OCI-LY3 (cell line): Measurements from ENCODE around the gene CKAP4.
A peak's percentile ranks its signal among the peaks of the same experiment; 100 is the strongest.

Source experiments
- CTCF ChIP-seq: fragments of 200-600, 300-600 bp; sonication (generic); IDR thresholded peaks from 2 replicates; pipeline ENCODE4 v1.5.1; 2014; ENCODE audit warnings: antibody characterized with exemption, low read length, low read depth
- EZH2phosphoT487 ChIP-seq: fragments of 200-600 bp; shearing (Covaris generic); IDR thresholded peaks from 2 replicates; pipeline ENCODE4 v1.6.1; 2018; ENCODE audit warnings: antibody characterized with exemption, mixed run types, low read depth

GRCh38 chr12:106282457-106283097 lies 34.8 kb upstream of the CKAP4 start:
- TF ChIP-seq EZH2phosphoT487, result no peak
- peak; percentile 75 for TF ChIP-seq CTCF
